GM12875 (cell line): ENCODE measurements around the gene CTSH.
"Not testable (repeated sequence)": the region's sequence is repeated elsewhere in the genome, so short reads cannot be mapped to it uniquely, and the experiment has no call there.

Source experiments
- H3K4me3 ChIP-seq: one replicate; pipeline ENCODE4 v1.5.1; 2011; ENCODE audit warnings: low read depth, low read length, control low read depth
- CTCF ChIP-seq: IDR thresholded peaks from 2 replicates; pipeline ENCODE4 v1.5.1; 2011; ENCODE audit warnings: low read depth, mild to moderate bottlenecking, control low read depth, inconsistent platforms, low read length, moderate library complexity, borderline replicate concordance; ENCODE audit not compliant: insufficient read depth

CTSH gene

GRCh38 chr15:78879517-78880241, 65.2 kb downstream of the CTSH start:
- H3K4me3 ChIP-seq: no peak overlapping the region
- TF ChIP-seq CTCF: no peak

GRCh38 chr15:78878356-78878755, 66.5 kb downstream of the CTSH start:
- no peak for TF ChIP-seq CTCF
- no peak overlapping the region for H3K4me3 ChIP-seq

DNA sequence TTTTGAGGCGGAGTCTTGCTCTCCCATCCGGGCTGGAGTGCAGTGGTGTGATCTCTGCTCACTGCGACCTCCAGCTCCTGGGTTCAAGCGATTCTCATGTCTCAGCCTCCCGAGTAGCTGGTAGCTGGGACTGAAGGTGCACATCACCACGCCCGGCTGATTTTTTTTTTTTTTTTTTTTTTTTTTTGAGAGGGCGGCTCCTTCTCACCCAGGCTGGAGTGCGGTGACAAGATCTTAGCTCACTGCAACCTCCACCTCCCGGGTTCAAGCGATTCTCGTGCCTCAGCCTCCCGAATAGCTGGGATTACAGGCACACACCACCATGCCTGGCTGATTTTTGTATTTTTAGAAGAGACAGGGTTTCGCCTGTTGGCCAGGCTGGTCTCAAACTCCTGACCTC, 67.9 kb downstream of the CTSH start:
- H3K4me3 ChIP-seq: not testable (repeated sequence)

GRCh38 chr15:78875107-78875914, 69.5 kb downstream of the CTSH start:
- TF ChIP-seq CTCF: no peak
- H3K4me3 ChIP-seq: no peak overlapping the region

DNA sequence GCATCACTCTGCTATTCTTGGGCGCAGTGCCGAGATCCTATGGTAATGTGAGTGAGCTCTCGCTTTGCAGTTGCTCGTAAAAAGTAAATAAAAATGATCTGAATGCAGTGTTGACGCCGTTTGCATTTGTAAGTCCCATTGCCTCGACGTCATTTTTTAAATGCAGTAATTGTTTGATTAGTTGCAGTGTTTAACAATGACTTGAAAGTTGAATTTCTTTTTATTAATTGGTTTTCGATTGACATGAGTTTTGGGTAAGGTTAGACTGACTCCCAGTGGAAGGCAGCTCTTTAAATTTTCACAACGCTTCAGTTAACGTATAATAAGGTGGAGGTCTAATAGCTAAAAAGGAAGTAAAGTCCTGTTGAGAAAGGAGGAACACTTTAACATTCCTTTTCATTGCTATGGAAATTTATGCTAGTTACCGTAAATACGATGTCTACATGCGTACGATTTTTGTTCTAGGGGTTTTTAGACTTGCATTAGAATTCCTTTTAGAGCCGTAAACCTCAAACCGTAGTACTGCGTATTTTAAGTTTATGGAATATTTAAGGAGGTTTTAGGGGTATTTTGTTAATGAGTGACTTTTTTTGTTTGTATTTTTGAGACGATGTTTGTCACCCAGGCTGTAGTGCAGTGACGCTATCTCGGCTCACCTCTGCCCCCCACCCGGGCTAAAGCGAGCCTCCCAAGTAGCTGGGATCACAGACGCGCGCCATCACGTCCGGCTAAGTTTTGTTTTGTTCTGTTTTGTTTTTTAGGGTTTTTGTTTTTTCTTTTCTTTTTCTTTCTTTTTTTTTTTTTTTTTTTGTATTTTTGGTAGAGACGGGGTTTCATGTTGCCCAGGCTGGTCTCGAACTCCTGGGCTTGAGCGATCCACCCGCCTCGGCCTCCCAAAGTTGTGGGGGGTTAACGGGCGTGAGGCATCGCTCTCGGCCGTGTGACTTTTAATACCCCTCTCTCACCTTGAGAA, 70.8 kb downstream of the CTSH start:
- H3K4me3 ChIP-seq: peak overlapping the region; percentile 99
- no peak for TF ChIP-seq CTCF

GRCh38 chr15:78872972-78873792, 71.7 kb downstream of the CTSH start:
- H3K4me3 ChIP-seq: peak overlapping the region; percentile 99
- peak; percentile 57 for TF ChIP-seq CTCF
